H54 (cell line): ENCODE measurements around the gene EMP3.
A peak's percentile ranks its signal among the peaks of the same experiment; 100 is the strongest.

Source experiments
- DNase-seq: peaks from one replicate; pipeline ENCODE4 v3.0.0; 2011; ENCODE audit warnings: low spot score, mixed read lengths; ENCODE audit not compliant: insufficient read length
- FAIRE-seq: peaks from 3 replicates; lab custom pipeline; 2011; peaks lifted over from hg19 to GRCh38; lab: Jason Lieb, UNC
- POLR2A ChIP-seq: IDR thresholded peaks from 2 replicates; pipeline ENCODE4 v1.6.1; 2011; ENCODE audit warnings: low read depth, mild to moderate bottlenecking, low read length

Gene EMP3

DNA sequence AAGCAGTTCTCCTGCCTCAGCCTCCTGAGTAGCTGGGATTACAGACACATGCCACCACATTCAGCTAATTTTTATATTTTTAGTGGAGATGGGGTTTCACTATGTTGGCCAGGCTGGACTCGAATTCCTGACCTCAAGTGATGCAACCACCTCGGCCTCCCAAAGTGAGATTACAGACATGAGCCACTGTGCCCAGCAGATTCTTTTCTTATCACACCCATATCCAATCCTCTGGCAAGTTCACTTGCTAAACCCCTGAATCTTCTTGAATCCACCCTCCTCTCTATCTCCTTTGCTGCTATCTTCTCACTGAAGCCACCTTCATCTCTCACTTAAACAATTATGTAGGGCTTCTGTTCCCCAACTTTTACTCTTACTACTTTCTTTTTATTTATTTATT lies 20.8 kb downstream of the EMP3 start:
- no peak for TF ChIP-seq POLR2A
- no peak for FAIRE-seq
- no peak for DNase-seq

DNA sequence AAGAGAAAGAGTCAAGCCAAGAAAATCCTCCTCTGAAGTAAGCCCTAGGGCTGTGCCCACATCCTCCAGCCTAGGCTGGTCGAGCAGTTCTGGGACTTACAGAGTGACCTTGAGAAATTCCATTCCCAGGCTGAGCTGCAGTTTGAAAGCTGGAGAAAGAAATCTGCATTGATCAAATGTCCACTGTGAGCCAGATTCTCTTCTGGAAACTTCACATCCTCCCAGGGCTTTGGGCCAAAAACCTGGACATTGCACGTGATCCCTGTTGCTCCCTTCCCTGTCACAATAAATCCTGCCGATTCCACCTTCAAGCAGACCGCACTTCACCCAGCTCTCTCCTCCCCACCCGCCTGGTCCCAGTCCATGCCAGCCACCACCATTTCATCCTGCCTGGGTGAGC lies 22.7 kb downstream of the EMP3 start:
- no peak for DNase-seq
- no peak for TF ChIP-seq POLR2A
- no peak for FAIRE-seq

DNA sequence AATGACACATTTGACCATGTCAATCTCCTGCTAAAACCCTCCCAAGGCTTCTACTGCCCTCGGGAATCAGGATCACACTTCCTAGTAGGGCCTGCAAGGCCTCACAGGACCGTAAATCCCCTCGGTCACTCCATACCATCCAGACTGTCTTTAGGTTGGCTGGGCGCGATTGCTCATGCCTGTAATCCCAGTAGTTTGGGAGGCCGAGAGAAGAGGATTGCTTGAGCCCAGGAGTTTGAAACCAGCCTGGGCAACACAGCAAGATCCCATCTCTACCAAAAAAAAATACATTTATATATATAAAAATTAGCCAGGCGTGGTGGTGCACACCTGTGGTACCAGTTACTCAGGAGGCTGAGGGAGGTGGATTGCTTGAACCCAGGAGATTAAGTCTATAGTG lies 23.4 kb downstream of the EMP3 start:
- DNase-seq (no peak), FAIRE-seq (no peak)
- TF ChIP-seq POLR2A: no peak

DNA sequence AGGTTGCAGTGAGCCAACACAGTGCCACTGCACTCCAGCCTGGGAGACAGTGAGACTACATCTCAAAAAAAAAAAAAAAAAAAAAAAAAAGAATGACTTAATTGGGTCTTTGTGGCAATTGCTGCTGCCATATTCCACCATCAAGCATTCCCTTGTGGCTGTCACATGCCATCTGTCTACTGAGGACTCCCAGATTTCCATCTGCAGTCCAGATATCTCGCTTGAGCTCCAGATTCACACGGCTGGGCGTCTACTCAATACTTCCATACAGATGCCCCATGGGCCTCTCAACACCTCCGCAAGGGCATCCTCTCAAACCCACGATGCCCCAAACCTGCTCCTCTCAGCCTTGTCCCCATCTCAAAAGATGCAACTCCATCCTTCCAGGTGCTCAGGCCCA lies 25.5 kb downstream of the EMP3 start:
- DNase-seq: no peak
- TF ChIP-seq POLR2A: no peak
- no peak for FAIRE-seq

DNA sequence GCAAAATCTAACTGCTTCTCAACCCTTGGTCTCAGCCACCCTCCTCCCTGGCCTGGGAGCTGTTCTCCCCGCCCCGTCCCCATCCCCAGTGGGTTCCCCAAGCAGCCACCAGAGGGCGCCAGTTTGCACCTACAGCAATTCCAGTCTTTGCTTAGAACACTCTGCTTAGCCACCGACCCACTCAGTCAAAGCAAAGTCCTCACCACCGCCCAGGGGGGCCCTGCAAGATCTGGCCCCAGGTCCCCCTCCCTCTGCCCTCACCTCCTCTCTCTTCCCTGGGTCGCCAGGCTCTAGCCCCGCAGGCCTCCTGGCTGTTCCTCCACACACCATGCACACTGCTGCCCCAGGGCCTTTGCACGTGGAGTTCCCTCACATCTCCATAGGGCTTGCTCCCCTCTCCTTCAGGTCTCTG lies 26.0 kb downstream of the EMP3 start:
- DNase-seq (peak; percentile 42), FAIRE-seq (no peak)
- TF ChIP-seq POLR2A: no peak

DNA sequence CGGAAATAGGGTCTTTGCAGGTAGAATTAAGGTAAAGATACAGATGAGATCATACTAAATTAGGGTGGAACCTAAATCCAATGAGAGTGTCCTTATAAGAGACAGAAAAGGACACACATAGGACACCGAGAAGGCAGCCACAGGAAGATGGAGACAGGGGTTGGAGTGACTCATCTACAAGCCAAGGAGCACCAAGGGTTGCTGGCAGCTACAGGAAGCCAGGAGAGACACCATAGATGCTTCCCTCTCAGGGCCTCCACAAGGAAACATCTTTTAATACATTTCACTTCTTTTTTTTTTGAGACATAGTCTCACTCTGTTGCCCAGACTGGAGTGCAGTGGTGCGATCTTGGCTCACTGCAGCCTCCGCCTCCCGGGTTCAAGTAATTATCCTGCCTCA lies 28.3 kb downstream of the EMP3 start:
- FAIRE-seq (no peak), DNase-seq (no peak)
- TF ChIP-seq POLR2A: no peak

DNA sequence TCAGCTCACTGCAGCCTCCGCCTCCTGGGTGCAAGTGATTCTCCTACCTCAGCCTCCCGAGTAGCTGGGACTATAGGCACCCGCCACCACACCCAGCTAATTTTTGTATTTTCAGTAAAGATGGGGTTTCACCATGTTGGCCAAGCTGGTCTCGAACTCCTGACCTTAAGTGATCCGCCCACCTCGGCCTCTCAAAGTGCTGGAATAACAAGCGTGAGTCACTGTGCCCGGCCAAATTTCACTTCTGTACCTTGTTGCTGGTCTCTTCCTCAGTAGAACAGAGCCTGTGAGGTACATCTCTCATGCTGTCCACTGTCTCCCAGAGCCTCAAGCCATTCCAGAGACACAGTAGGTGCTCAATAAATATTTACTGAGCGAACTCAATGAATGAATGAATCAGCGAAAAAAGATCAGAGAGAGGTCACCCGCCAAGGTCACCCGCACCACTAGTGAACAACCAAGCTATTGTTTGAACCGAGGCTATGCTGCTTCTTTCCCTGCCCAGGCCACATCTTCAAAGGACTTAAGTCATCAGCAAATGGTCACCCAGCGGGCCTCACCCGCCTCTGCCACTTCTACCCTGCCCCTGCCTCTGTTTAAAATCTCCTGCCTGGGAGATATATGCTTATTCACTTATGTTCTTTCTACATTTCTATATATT lies 29.1 kb downstream of the EMP3 start:
- TF ChIP-seq POLR2A: no peak
- DNase-seq (no peak), FAIRE-seq (no peak)

DNA sequence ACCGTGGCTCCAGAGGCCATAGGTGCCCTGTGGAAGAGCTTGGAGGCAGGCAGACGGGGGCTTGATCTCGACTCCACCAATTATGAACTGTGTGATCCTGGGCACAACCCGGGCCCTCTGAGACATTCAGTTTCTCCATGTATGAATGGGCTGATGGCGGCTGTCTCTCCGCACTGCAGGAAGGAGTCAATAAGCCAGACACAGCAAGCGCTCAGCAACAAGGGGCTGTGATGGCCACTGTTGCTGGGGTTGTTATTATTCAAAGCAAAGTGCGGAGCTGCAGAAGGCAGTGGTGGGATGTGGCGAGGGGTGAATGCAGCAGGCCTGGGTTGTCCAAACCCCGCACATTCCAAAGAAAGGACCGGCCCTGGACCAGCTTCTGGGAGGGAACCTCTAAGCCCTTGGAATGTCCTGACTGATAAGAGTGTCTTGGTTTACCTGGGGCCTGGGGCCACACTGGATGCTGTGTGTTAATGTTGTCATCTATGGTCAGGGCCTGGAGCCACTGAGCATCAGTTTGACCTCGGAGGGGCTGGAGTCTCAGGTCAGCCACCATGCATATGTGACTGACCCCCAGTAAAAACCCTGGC lies 30.1 kb downstream of the EMP3 start:
- FAIRE-seq (no peak), DNase-seq (no peak)
- TF ChIP-seq POLR2A: no peak

DNA sequence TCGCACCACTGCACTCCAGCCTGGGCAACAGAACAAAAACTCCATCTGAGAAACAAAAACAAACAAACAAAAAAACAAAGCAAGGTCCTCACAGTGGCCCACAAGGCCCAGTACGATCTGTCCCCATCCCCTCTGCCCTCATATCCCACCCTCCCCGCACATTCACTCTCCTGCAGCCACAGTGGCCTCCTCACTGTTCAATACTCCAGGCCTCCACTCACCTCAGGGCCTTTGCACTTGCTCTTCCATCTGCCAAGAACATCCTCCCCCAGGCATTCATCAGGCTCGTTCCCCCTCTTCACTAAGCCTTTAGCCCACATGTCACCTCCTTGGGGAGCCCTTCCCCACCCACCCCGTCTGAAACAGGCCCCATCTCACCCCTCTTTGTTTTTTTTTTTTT lies 33.8 kb downstream of the EMP3 start:
- FAIRE-seq: no peak
- TF ChIP-seq POLR2A: no peak
- no peak for DNase-seq

DNA sequence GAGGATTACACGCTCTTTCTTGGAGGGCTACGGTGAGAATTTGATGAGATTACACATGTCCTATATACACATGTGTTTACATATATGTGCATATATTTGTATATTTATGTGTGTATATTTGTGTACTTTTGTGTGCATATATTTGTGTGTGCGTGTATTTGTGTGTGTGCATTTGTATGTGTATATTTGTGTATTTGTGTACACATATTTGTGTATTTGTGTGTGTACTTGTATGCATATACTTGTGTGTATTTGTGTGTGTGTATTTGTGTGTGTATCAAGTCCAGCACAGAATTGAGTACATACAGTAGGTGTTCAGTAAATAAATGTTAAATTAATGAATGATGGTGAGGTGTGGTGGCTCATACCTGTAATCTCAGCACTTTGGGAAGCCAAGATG lies 36.6 kb downstream of the EMP3 start:
- no peak for DNase-seq
- TF ChIP-seq POLR2A: no peak
- FAIRE-seq: no peak

DNA sequence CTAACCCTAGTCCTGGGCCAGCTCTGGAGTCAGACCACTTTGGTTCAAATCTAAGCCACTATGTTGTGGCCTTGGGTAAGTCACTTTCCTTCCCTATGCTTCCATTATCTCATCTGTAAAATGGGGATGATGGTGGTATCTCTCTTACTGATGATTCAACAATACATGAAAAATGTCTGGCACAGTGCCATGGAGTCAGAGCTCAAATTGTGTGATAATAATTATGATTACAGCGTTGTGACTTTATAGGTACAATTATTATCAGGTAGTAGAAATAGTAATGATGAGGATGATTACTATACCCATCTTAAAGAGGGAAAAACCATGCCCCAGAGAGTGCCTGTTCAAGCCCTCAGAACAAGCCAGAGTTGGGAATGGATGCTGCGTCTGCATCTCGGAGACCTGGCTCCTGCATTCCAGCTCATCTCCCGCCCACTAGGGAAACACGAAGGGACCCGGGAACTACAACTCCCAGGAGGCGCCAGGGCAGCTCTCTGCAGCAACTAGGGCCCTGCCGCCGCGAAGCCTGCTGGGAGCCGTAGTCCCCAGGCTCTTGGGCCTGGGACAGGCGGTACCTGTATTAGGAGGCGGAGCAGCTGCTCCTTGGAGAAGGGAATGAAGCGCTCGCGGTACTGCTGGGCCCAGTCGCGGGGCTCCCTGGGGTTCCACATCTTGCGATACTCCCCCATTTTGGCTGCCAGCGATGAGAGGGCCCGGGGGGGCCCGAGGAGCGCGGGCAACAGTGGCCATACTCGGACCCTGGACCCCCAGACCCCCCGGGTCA lies 37.6 kb downstream of the EMP3 start:
- TF ChIP-seq POLR2A: no peak
- FAIRE-seq: peak; percentile 15
- DNase-seq: peak; percentile 75

DNA sequence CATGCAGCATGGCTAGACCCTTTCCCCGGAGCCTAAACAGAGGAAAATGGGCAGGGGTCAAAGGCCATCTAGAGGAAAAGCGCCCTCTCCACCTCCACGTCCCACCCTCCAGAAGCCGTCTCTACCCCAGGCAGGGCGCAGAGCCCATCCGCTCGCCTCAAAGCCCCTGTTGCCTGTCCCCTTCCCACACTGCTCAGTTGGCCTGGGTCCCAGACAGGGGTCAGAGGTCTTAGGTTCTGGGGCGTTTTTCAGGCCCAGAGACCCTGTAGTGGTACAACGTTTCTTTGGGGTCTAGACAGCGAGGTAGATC lies 38.1 kb downstream of the EMP3 start:
- TF ChIP-seq POLR2A: no peak
- DNase-seq: no peak
- no peak for FAIRE-seq

DNA sequence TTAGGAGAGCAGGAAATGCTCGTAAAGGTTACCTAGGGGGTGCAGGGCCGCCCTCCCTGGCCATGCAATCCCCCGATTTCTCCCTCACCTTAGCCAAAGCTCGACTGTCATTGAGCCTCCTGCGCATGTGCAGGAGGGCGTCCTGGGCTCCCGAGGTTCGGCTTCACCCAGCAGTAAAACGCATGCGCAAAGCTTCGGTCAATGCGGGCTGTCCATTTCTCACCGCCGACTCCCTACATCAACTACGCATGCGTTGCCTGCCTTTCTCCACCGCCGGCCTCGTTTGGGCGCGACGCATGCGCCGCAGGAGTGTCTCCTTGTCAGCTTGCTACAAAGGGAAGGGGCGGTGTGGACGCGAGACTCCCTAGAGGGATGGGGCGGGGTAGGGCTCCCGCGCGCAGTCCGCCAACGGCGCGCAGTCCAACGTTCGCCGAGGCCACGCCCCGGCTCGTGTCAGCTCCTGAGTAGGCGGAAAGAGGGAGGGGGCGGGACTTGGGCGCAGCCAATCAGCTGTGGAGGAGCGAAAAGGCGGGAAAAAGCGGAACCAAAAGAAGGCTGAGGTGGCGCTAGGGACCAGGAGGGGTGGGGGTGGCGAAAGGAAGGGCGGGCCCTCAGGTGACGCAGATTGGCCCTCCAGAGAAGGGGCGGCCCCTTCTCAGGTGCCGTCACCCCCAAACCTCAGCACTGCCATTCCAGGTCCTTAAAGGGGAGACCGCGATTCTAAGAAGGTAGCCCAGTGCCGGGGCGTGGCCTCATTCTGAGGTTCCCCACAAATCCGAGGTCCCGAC lies 38.7 kb downstream of the EMP3 start, which contains the start of the genes SYNGR4 and TMEM143:
SYNGR4 (plus strand) TSS at position 558 of the 788 bp plus-strand sequence. CDS start 1,476 bp downstream, outside the sequence.
TMEM143 (minus strand) TSS at position 131 of the 788 bp plus-strand sequence; CDS start at position 111, 20 bp downstream.
- peak; percentile 65 for FAIRE-seq
- peak; percentile 85 for DNase-seq
- TF ChIP-seq POLR2A: no peak

DNA sequence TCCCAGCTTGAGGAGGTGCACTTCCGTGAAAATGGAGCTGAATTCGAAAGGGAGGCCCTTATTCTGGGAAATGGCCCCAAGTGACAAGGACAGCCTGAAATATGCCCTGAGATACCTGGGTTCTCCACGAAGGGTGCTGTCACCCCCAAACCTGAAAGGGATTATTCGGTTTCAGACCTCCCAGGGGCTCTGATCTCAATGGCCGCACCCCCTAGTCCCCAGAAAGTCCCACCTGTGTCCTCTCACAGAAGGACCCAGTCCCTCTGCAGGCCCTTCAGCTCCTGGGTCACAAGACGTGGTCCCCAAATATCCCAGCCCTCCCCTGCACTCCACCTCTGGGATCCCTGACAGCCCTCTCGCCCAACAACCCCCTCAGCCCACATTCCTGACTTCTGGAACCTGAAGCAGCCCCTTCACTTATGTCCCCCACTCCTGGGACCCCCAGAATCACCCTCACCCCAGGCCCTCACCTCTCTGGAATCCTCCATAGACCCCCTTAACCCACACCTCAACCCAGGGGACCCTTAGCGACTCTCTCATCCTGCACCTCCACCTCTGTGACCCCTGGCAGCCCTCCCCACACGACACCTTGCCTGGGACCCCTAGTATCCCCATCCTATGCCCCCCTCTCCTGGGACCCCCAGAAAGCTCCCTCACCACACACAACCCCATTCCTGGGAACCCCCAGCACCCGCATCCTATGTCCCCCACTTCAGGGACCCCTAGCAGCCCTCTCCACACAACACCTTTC lies 39.4 kb downstream of the EMP3 start:
- FAIRE-seq (no peak), DNase-seq (no peak)
- TF ChIP-seq POLR2A: no peak
